OCI-LY7 (cell line): Measurements from ENCODE around the gene C14orf93. TPM values are rescaled to one million over a fixed set of nuclear protein-coding genes. Genes with fewer than 3 reads are reported as not detected.

Experiments used
- BruUV-seq: library from RNA; stranded (reverse); fragments of 400-500 nt; replicated peaks from 2 replicates; lab custom pipeline; 2021; lab: Mats Ljungman, UMichigan
- CTCF ChIA-PET: fragments of 300-600 bp; sonication (Branson Sonifier 250); formaldehyde crosslinking; loops from one replicate; lab custom pipeline; 2022; ENCODE audit warnings: antibody characterized with exemption; ENCODE audit not compliant: unreplicated experiment; lab: Charles Lee
- POLR2A ChIA-PET: fragments of 300-600 bp; sonication (Branson Sonifier 250); formaldehyde crosslinking; loops from one replicate; lab custom pipeline; 2022; ENCODE audit warnings: antibody characterized with exemption; lab: Charles Lee
- DNase-seq: peaks from one replicate; pipeline ENCODE4 v3.0.0-alpha.2; 2015; ENCODE audit warnings: low spot score
- H2AFZ ChIP-seq: fragments of 200-600 bp; sonication (generic), shearing (Covaris generic); 2 replicates; pipeline ENCODE4 v1.6.1; 2014; ENCODE audit warnings: mild to moderate bottlenecking, antibody characterized with exemption, low read length, moderate library complexity
- H3K27ac ChIP-seq: fragments of 200-600 bp; sonication (generic); 2 replicates; pipeline ENCODE4 v1.5.1; 2014; ENCODE audit warnings: mixed run types, low read depth, mild to moderate bottlenecking, moderate library complexity, low read length, inconsistent platforms; ENCODE audit not compliant: poor library complexity, severe bottlenecking
- H3K36me3 ChIP-seq: fragments of 200-600 bp; sonication (generic); 2 replicates; pipeline ENCODE4 v1.6.1; 2014; ENCODE audit warnings: mild to moderate bottlenecking, antibody characterized with exemption, low read length, moderate library complexity, mixed read lengths; ENCODE audit not compliant: insufficient read depth
- H3K4me1 ChIP-seq: fragments of 200-600 bp; sonication (generic); 2 replicates; pipeline ENCODE4 v1.5.1; 2014; ENCODE audit warnings: mild to moderate bottlenecking, low read length; ENCODE audit not compliant: insufficient read depth, poor library complexity, severe bottlenecking
- H3K4me2 ChIP-seq: fragments of 200-600 bp; sonication (generic); 2 replicates; pipeline ENCODE4 v1.6.1; 2014; ENCODE audit warnings: mild to moderate bottlenecking, low read length
- H3K4me3 ChIP-seq: fragments of 200-600 bp; sonication (generic); 2 replicates; pipeline ENCODE4 v1.5.1; 2014; ENCODE audit warnings: mild to moderate bottlenecking, low read depth, low read length; ENCODE audit not compliant: poor library complexity, severe bottlenecking
- H3K79me2 ChIP-seq: fragments of 200-600 bp; sonication (generic); 2 replicates; pipeline ENCODE4 v1.6.1; 2016; ENCODE audit warnings: low read depth, mild to moderate bottlenecking, low read length, moderate library complexity, mixed read lengths; ENCODE audit not compliant: insufficient read depth
- H3K9me2 ChIP-seq: fragments of 200-600 bp; sonication (generic); 2 replicates; pipeline ENCODE4 v1.6.1; 2016; ENCODE audit warnings: mild to moderate bottlenecking, low read length, mixed read lengths; ENCODE audit not compliant: insufficient read depth
- H3K9me3 ChIP-seq: fragments of 200-600 bp; sonication (generic); 2 replicates; pipeline ENCODE4 v1.6.1; 2014; ENCODE audit warnings: mild to moderate bottlenecking, mixed run types, low read length, mixed read lengths
- H4K20me1 ChIP-seq: fragments of 200-600 bp; sonication (generic); 2 replicates; pipeline ENCODE4 v1.6.1; 2014; ENCODE audit warnings: mild to moderate bottlenecking, antibody characterized with exemption, low read length, moderate library complexity, mixed read lengths; ENCODE audit not compliant: insufficient read depth
- CTCF ChIP-seq: fragments of 200-600 bp; sonication (generic); conservative IDR thresholded peaks from 2 replicates; pipeline ENCODE4 v1.5.1; 2014; ENCODE audit warnings: mild to moderate bottlenecking, antibody characterized with exemption, low read length, moderate library complexity, mixed read lengths
- EZH2phosphoT487 ChIP-seq: fragments of 200-600 bp; sonication (generic); IDR thresholded peaks from 2 replicates; pipeline ENCODE4 v1.6.1; 2018; ENCODE audit warnings: low read depth, borderline replicate concordance, mild to moderate bottlenecking, mixed run types, antibody characterized with exemption, low read length, moderate library complexity, mixed read lengths
- intact Hi-C: fragments of 100-400 bp; cut with micrococcal nuclease; formaldehyde crosslinking; loops from one replicate; pipeline ENCODE4 v1.10.0; 2022; ENCODE audit not compliant: unreplicated experiment
- total RNA-seq, 2 experiments: library from RNA; depleted of rRNA in 1 of 2; stranded (reverse); fragments of >200 nt in 1 of 2; shearing (Covaris generic) in 1 of 2; gene quantifications; 2 replicates each; pipeline ENCODE4 v1.2.3, GENCODE V29; 2014 to 2022

C14orf93 gene
- total RNA-seq, 2 experiments from 2014 or later: 15.2 to 17.9 TPM

GRCh38 chr14:23030936-23031335 lies 21.0 kb upstream of the C14orf93 start:
- Histone ChIP-seq H3K9me3 (no peaks in the 10 kb centered on the region), H3K4me2 (no peak overlapping the region), H3K27ac (no peak overlapping the region), H3K79me2 (peaks cover 42% of the 10 kb centered on the region; the same call in 1 of the 2 replicates), H3K9me2 (no peaks in the 10 kb centered on the region), H3K4me3 (no peak overlapping the region), H3K36me3 (peaks cover 63% of the 10 kb centered on the region), H4K20me1 (0 out of 2 replicates have a peak, but pooled peaks cover 7% of the 10 kb centered on the region), H3K4me1 (peaks cover 18% of the 10 kb centered on the region), H2AFZ (no peak overlapping the region)
- ChIA-PET POLR2A (interaction anchor here (0.7 to 1.6 kb wide), 2 partner anchors 24 to 120 kb away, joined by 3 read pairs; no protein-coding TSS in a partner anchor), CTCF (no interaction called here)
- intact Hi-C loops: no loop called here
- DNase-seq: no peak
- TF ChIP-seq EZH2phosphoT487 (no peak), CTCF (no peak)
- TSS peak; percentile 54 for BruUV-seq

- no TSS peak for BruUV-seq
- no peak overlapping the region for H3K4me2 ChIP-seq
- H3K9me2 ChIP-seq: no peaks in the 10 kb centered on the region
- peaks cover 33% of the 10 kb centered on the region; the same call in 1 of the 2 replicates for H3K79me2 ChIP-seq
- H3K27ac ChIP-seq: no peak overlapping the region
- intact Hi-C loops: no loop called here
- no peak overlapping the region for H2AFZ ChIP-seq
- peaks cover 8% of the 10 kb centered on the region for H3K4me1 ChIP-seq
- H4K20me1 ChIP-seq: 0 out of 2 replicates have a peak, but pooled peaks cover 7% of the 10 kb centered on the region
- H3K4me3 ChIP-seq: no peak overlapping the region
- H3K9me3 ChIP-seq: no peaks in the 10 kb centered on the region
- ChIA-PET POLR2A (no interaction called here), CTCF (no interaction called here)
- peaks cover 78% of the 10 kb centered on the region for H3K36me3 ChIP-seq
- DNase-seq: no peak
- TF ChIP-seq EZH2phosphoT487 (no peak), CTCF (no peak)
Measured at GRCh38 chr14:23028799-23029198, 18.9 kb upstream of the C14orf93 start.

- Histone ChIP-seq H3K79me2 (peaks cover 15% of the 10 kb centered on the region; the same call in 1 of the 2 replicates), H3K9me3 (no peaks in the 10 kb centered on the region), H3K36me3 (peaks cover 46% of the 10 kb centered on the region), H2AFZ (no peak overlapping the region), H3K9me2 (no peaks in the 10 kb centered on the region), H4K20me1 (0 out of 2 replicates have a peak, but pooled peaks cover 7% of the 10 kb centered on the region), H3K4me1 (no peaks in the 10 kb centered on the region), H3K4me3 (no peak overlapping the region), H3K4me2 (no peak overlapping the region), H3K27ac (no peak overlapping the region)
- CTCF ChIA-PET: no interaction called here
- no peak for TF ChIP-seq CTCF
- no peak for TF ChIP-seq EZH2phosphoT487
- POLR2A ChIA-PET: interaction anchor here (0.6 to 1.3 kb wide), 2 partner anchors 8 to 14 kb away, joined by 4 to 5 read pairs; no protein-coding TSS in a partner anchor
- DNase-seq: no peak
- BruUV-seq: no TSS peak
- intact Hi-C loops: no loop called here
Measured at GRCh38 chr14:23025151-23025814, 15.3 kb upstream of the C14orf93 start.
